Common myeloid progenitor, CD34-positive (primary cell): ENCODE results near the gene TMC1.

Experiments
- CTCF ChIA-PET: fragments of 350-600 bp; sonication (Branson Sonifier 250); formaldehyde crosslinking; loops from one replicate; lab custom pipeline; 2021; ENCODE audit warnings: antibody characterized with exemption; lab: Charles Lee
- POLR2A ChIA-PET: fragments of 350-600 bp; sonication (Branson Sonifier 250); formaldehyde crosslinking; loops from one replicate; lab custom pipeline; 2021; ENCODE audit warnings: antibody characterized with exemption; lab: Charles Lee
- DNase-seq, 3 donors: peaks; one replicate each; pipeline versions ENCODE4 v3.0.0 to v3.0.0-alpha.2; 2013
- H3K27ac ChIP-seq, 2 experiments: 1 replicate in 1 of 2; 2 replicates in 1 of 2; pipeline ENCODE4 v1.7.0; 2013; ENCODE audit warnings: inconsistent platforms in 2 of 2, low read length in 2 of 2, mild to moderate bottlenecking in 2 of 2, low read depth in 1 of 2, moderate library complexity in 1 of 2; ENCODE audit not compliant: severe bottlenecking in 2 of 2, insufficient read depth in 1 of 2, poor library complexity in 1 of 2
- H3K27me3 ChIP-seq, 5 experiments: replicated peaks in 2 of 5; 1 replicate in 3 of 5; 2 replicates in 2 of 5; pipeline versions ENCODE4 v1.6.1 to v1.7.0; 2013; ENCODE audit warnings: low read length in 4 of 5, mild to moderate bottlenecking in 2 of 5, moderate library complexity in 2 of 5, inconsistent platforms in 1 of 5; ENCODE audit not compliant: insufficient read depth in 5 of 5, control insufficient read depth in 4 of 5
- H3K36me3 ChIP-seq, 4 experiments: 1 replicate in 2 of 4; 2 replicates in 2 of 4; pipeline versions ENCODE4 v1.6.1 to v1.7.0; 2013; ENCODE audit warnings: low read length in 3 of 4, control low read depth in 1 of 4, mild to moderate bottlenecking in 1 of 4; ENCODE audit not compliant: control insufficient read depth in 4 of 4, insufficient read depth in 4 of 4
- H3K4me1 ChIP-seq, 4 experiments: 1 replicate in 3 of 4; 2 replicates in 1 of 4; pipeline versions ENCODE4 v1.6.1 to v1.7.1; 2013; ENCODE audit warnings: low read length in 3 of 4, mild to moderate bottlenecking in 3 of 4, control low read depth in 1 of 4, inconsistent platforms in 1 of 4, moderate library complexity in 1 of 4; ENCODE audit not compliant: control insufficient read depth in 4 of 4, insufficient read depth in 4 of 4; ENCODE audit errors: control extremely low read depth in 1 of 4
- H3K4me3 ChIP-seq, 7 experiments: 1 replicate in 4 of 7; 2 replicates in 3 of 7; pipeline versions ENCODE4 v1.5.1 to v1.7.0; 2013; ENCODE audit warnings: mild to moderate bottlenecking in 7 of 7, low read length in 6 of 7, moderate library complexity in 6 of 7, inconsistent platforms in 2 of 7, low read depth in 2 of 7, control low read depth in 1 of 7; ENCODE audit not compliant: insufficient read depth in 4 of 7, control insufficient read depth in 1 of 7; ENCODE audit errors: extremely low read depth in 1 of 7
- H3K9me3 ChIP-seq, 5 experiments: 1 replicate in 4 of 5; 2 replicates in 1 of 5; pipeline versions ENCODE4 v1.6.1 to v1.7.1; 2013; ENCODE audit warnings: low read length in 4 of 5, mild to moderate bottlenecking in 2 of 5, inconsistent platforms in 1 of 5, low read depth in 1 of 5, moderate library complexity in 1 of 5; ENCODE audit not compliant: control insufficient read depth in 4 of 5, insufficient read depth in 2 of 5; ENCODE audit errors: control extremely low read depth in 1 of 5
- WGBS: methylation state at CpG from one replicate; pipeline ENCODE4 v1.1.5; 2013; ENCODE audit not compliant: insufficient coverage; 5-methylcytosine and 5-hydroxymethylcytosine counted together

The TMC1 gene

DNA sequence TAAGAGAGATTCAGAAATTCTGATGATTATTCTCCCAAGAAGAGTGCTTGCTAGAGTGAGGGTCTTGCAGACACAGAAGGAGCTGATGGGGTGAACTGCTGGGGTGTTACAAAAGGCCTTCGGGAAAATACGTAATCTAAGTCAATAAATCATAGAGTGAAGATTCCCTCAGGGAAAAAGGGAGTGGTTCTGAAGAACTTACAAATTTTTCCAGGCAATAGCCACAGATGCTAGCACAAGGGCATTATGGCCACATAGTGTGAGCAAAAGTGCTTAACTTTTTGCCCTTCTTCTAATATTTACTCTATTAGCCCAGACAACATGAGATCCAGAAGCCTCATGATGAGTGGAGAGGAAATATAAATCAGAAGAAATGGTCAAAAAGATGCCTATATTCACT is 137.3 kb downstream of the TMC1 start:
- CTCF ChIA-PET, result no interaction called here
- no peaks in the 10 kb centered on the region for H3K36me3 ChIP-seq
- H3K27me3 ChIP-seq, result peaks cover 0 to 2% (median 0%) of the 10 kb centered on the region in 5 experiments
- H3K9me3 ChIP-seq, result no peaks in the 10 kb centered on the region
- WGBS, result no CpG with 5 or more reads among the region's 2 CpGs
- H3K27ac ChIP-seq, result no peak overlapping the region
- POLR2A ChIA-PET, result no interaction called here
- no peak overlapping the region for H3K4me3 ChIP-seq
- DNase-seq, result no peak
- H3K4me1 ChIP-seq, result no peaks in the 10 kb centered on the region

DNA sequence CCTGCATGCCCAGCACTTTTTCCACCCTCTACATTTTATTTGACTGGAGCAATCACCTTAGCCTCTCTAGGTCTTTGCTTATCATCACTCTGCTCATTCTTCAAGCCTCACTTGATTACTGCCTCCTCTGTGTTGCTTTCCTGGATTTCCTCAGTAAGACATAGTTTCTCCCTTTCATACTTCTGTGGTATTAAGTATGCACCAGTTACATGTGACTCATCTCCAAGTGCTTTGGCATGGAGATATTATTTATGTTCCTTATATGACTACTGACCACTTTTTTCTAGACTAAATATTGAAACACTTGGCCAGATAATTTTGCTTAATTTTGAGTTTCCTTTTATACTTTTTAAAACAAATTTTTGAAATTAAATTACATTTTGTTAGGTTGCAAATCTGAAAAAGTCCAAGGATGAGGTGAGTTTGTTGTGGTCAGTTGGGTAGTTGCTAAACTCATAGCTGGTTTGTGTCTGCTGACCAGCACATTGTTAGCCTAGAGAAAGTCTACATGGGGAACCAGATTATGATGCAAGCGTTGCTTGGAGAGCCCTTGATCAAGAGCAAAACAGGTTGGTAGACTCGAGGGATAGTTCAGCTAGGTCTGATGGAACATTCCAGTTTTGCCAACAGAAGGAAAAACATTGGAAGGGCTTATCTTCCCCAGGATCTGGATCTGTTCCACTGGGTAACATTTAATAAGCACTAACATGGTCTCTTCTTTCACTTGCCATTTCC is 140.2 kb downstream of the TMC1 start:
- ChIA-PET POLR2A (no interaction called here), CTCF (no interaction called here)
- H3K4me1 ChIP-seq, result no peaks in the 10 kb centered on the region
- DNase-seq, result no peak
- no peak overlapping the region for H3K27ac ChIP-seq
- WGBS, result 81% methylated on average over 2 of the region's 2 CpGs
- H3K36me3 ChIP-seq, result no peaks in the 10 kb centered on the region
- no peaks in the 10 kb centered on the region for H3K9me3 ChIP-seq
- no peak overlapping the region for H3K4me3 ChIP-seq
- peaks cover 0 to 5% (median 0%) of the 10 kb centered on the region in 5 experiments for H3K27me3 ChIP-seq

DNA sequence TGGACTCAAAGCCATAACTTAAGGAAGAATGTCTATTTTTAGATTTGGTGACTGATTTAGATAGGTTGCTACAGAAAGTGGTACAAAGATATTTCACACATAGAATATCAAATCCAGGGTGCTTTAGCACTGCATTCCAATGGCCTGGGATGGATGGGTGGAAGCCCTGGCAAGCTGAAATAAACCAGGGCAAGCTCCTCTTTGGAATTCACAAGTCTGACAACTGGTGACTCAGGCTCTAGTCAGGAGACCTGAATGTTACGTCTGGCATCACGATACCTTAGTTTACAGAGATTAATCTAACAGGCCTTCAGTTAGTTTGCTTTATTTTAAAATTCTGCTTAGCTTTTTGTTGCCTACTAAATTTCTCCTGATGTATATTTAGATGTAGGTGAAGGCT is 144.0 kb downstream of the TMC1 start:
- Histone ChIP-seq H3K27me3 (peaks cover 0 to 3% (median 0%) of the 10 kb centered on the region in 5 experiments), H3K9me3 (no peaks in the 10 kb centered on the region), H3K4me1 (no peaks in the 10 kb centered on the region), H3K4me3 (no peak overlapping the region), H3K27ac (no peak overlapping the region), H3K36me3 (no peaks in the 10 kb centered on the region)
- ChIA-PET POLR2A (interaction anchor here (0.6 kb wide), 1 partner anchor 668 kb away, joined by 3 read pairs; no protein-coding TSS in a partner anchor), CTCF (no interaction called here)
- WGBS, result 100% methylated on average over 1 of the region's 2 CpGs
- DNase-seq, result no peak

DNA sequence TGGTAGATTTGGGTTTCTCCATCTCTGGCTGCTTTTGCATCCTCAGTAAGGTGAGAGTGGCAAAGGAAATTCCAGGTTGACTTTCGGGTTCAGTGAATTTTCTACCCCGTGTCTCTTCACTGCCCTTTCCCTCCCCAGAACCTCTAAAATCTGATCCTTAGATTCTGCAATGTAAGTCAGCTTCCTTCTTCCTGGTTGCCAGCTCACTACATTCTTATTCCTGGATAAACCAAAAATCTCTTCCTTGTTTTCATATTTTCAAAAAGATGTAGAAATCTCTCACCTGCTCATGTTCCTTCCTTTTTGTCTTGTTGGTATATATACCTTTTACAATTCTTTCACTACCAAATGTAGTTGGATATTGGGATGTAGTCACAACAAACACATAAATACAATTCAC is 145.8 kb downstream of the TMC1 start:
- H3K27me3 ChIP-seq, result peaks cover 0 to 3% (median 0%) of the 10 kb centered on the region in 5 experiments
- no peak for DNase-seq
- H3K4me3 ChIP-seq, result no peak overlapping the region
- H3K9me3 ChIP-seq, result no peaks in the 10 kb centered on the region
- no peaks in the 10 kb centered on the region for H3K4me1 ChIP-seq
- H3K27ac ChIP-seq, result no peak overlapping the region
- H3K36me3 ChIP-seq, result no peaks in the 10 kb centered on the region
- POLR2A ChIA-PET, result no interaction called here
- CTCF ChIA-PET, result no interaction called here
- WGBS, result 64% methylated on average over 2 of the region's 2 CpGs

DNA sequence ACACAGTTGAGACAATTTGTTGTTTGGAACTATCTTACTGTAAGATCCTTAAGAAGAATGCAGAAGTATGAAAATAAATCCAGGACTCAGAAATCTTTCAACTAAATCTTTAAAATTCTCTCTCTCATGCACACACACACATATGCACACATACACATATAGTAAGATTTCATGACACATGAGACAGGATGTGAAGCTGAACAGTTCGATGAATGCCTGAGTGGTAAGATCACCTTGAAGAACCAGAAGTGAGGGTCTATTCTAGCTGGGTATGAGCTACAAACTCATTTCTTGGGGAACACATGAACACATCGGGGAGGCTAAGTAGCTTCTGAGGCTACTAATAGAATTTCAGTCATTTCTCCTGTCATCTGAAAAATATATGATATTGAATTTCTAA is 153.6 kb downstream of the TMC1 start:
- H3K9me3 ChIP-seq, result no peaks in the 10 kb centered on the region
- no peaks in the 10 kb centered on the region for H3K4me1 ChIP-seq
- WGBS, result 88% methylated on average over 1 of the region's 2 CpGs
- POLR2A ChIA-PET, result interaction anchor here (0.6 kb wide), 1 partner anchor 548 kb away, joined by 3 read pairs; no protein-coding TSS in a partner anchor
- no peaks in the 10 kb centered on the region for H3K36me3 ChIP-seq
- no peaks in the 10 kb centered on the region for H3K27me3 ChIP-seq
- H3K4me3 ChIP-seq, result no peak overlapping the region
- no peak for DNase-seq
- no peak overlapping the region for H3K27ac ChIP-seq
- CTCF ChIA-PET, result no interaction called here

DNA sequence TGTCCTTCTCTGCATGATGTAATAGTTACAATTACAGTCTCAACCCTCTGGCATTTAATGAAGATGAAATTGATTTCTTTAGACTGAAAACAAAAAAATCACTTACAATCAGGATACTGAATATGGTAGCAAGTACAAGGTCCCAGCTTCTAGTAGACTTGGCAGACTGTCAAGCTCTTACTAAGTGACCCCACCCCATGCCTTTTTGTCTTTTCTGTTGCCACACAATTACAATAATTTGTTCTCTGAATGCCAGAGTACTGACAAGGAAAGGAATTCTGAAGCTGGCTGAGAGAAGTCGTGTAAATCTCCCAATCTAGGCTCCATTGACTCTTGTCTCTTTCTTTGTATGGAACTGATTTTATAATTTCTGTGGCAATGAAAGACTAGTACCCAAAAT is 154.2 kb downstream of the TMC1 start:
- no peak overlapping the region for H3K4me3 ChIP-seq
- H3K4me1 ChIP-seq, result no peaks in the 10 kb centered on the region
- no peak overlapping the region for H3K27ac ChIP-seq
- no peaks in the 10 kb centered on the region for H3K36me3 ChIP-seq
- no peaks in the 10 kb centered on the region for H3K9me3 ChIP-seq
- WGBS, result 60% methylated on average over 1 of the region's 1 CpG
- H3K27me3 ChIP-seq, result peaks cover 0 to 2% (median 0%) of the 10 kb centered on the region in 5 experiments
- DNase-seq, result no peak
- ChIA-PET POLR2A (no interaction called here), CTCF (no interaction called here)

DNA sequence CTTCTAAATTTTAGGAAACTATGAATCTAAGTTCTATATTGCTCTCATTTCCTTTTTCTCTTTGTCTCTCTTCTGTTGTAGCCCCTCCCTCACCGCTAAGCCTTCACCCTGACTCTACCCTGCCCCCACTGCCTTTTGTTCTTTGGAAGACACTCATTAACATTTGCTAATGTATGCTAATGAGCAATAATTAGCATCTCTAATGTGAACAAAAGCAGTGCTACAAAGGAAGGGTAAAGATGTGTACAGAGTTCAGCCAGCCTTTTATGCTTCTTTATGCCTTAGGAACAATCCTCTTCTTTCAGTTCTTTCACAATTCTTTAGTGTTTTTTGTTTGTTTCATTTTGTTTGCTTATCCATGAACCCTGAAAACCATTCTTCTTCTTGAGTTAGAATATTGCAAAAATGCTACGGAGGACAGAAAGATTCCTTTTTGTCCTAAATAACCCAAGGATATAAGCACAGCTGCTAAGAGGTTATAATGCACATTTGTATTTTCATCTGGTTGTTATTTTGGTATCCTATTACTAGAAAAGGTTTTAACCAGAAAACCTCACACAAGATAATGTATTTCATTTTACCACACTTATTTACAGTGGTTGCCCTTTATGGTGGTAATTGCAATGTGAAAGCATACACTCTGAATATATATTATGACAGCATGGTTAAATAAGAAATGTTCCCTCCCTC is 159.3 kb downstream of the TMC1 start:
- no peaks in the 10 kb centered on the region for H3K36me3 ChIP-seq
- no peaks in the 10 kb centered on the region for H3K9me3 ChIP-seq
- ChIA-PET CTCF (no interaction called here), POLR2A (no interaction called here)
- no peaks in the 10 kb centered on the region for H3K4me1 ChIP-seq
- H3K4me3 ChIP-seq, result no peak overlapping the region
- no peak for DNase-seq
- H3K27ac ChIP-seq, result no peak overlapping the region
- no CpG with 5 or more reads among the region's 2 CpGs for WGBS
- peaks cover 0 to 13% (median 5%) of the 10 kb centered on the region in 5 experiments for H3K27me3 ChIP-seq
